HepG2 (cell line): ENCODE measurements around the gene USP36. TPM values are rescaled to one million over a fixed set of nuclear protein-coding genes. Genes with fewer than 3 reads are reported as not detected.

Experiments
- CCDC6 ChIP-seq: sonication (generic); formaldehyde crosslinking; IDR thresholded peaks from 2 replicates; pipeline ENCODE4 v1.8.1; 2022; ENCODE audit warnings: mild to moderate bottlenecking, missing genetic modification reagents, moderate library complexity
- EZH2 ChIP-seq: conservative IDR thresholded peaks from 2 replicates; pipeline ENCODE4 v1.6.1; 2012; ENCODE audit warnings: mild to moderate bottlenecking, low read depth, low read length, moderate library complexity
- FOXC1 ChIP-seq: sonication (generic); formaldehyde crosslinking; IDR thresholded peaks from 2 replicates; pipeline ENCODE4 v1.8.0; 2022; ENCODE audit warnings: mild to moderate bottlenecking, missing genetic modification reagents, borderline replicate concordance
- GABPA ChIP-seq, 2 experiments: IDR thresholded peaks; 2 replicates each; pipeline ENCODE4 v1.6.1; 2011 to 2016; ENCODE audit warnings: low read depth in 2 of 2, low read length in 1 of 2, missing biosample characterization in 1 of 2, missing genetic modification characterization in 1 of 2
- HOXA5 ChIP-seq: sonication (generic); formaldehyde crosslinking; IDR thresholded peaks from 2 replicates; pipeline ENCODE4 v1.4.0; 2020; ENCODE audit warnings: missing genetic modification reagents
- KDM5B ChIP-seq: sonication (generic); formaldehyde crosslinking; IDR thresholded peaks from 2 replicates; pipeline ENCODE4 v1.4.0; 2020; ENCODE audit warnings: missing genetic modification reagents, mild to moderate bottlenecking, borderline replicate concordance
- MXI1 ChIP-seq: IDR thresholded peaks from 3 replicates; pipeline ENCODE4 v1.6.1; 2012; ENCODE audit warnings: low read depth, low read length, inconsistent platforms, borderline replicate concordance
- NR1H2 ChIP-seq: sonication (generic); formaldehyde crosslinking; IDR thresholded peaks from 2 replicates; pipeline ENCODE4 v1.8.1; 2022; ENCODE audit warnings: low read depth, missing genetic modification reagents, borderline replicate concordance
- SALL1 ChIP-seq: sonication (generic); formaldehyde crosslinking; IDR thresholded peaks from 2 replicates; pipeline ENCODE4 v1.8.0; 2022; ENCODE audit warnings: mild to moderate bottlenecking, missing genetic modification reagents
- SKI ChIP-seq: fragments of 450-650 bp; IDR thresholded peaks from one replicate; pipeline ENCODE4 v1.6.1; 2018; ENCODE audit warnings: mild to moderate bottlenecking; ENCODE audit not compliant: partially characterized antibody
- SP1 ChIP-seq, 2 experiments: fragments of 450-650 bp in 1 of 2; sonication (generic) in 1 of 2; formaldehyde crosslinking in 1 of 2; IDR thresholded peaks; 2 replicates each; pipeline versions ENCODE4 v1.4.0 to v1.6.1; 2016 to 2020; ENCODE audit warnings: missing genetic modification reagents in 1 of 2
- TBX2 ChIP-seq: sonication (generic); formaldehyde crosslinking; IDR thresholded peaks from 2 replicates; pipeline ENCODE4 v1.5.0; 2020; ENCODE audit warnings: missing genetic modification reagents, mild to moderate bottlenecking, borderline replicate concordance
- THYN1 ChIP-seq: sonication (generic); formaldehyde crosslinking; IDR thresholded peaks from 2 replicates; pipeline ENCODE4 v1.8.1; 2023; ENCODE audit warnings: low read depth, mild to moderate bottlenecking, moderate library complexity, missing genetic modification reagents, borderline replicate concordance
- ZKSCAN8 ChIP-seq: IDR thresholded peaks from 2 replicates; pipeline ENCODE4 v1.6.1; 2016; ENCODE audit warnings: borderline replicate concordance, missing genetic modification reagents, missing compliant biosample characterization
- ZNF136 ChIP-seq: sonication (generic); formaldehyde crosslinking; IDR thresholded peaks from 2 replicates; pipeline ENCODE4 v1.8.1; 2022; ENCODE audit warnings: low read depth, mild to moderate bottlenecking, moderate library complexity, missing genetic modification reagents
- ZNF350 ChIP-seq: sonication (generic); formaldehyde crosslinking; IDR thresholded peaks from 2 replicates; pipeline ENCODE4 v1.4.0; 2020; ENCODE audit warnings: mild to moderate bottlenecking, low read depth, missing genetic modification reagents, borderline replicate concordance
- ZNF652 ChIP-seq: IDR thresholded peaks from 2 replicates; pipeline ENCODE4 v1.6.1; 2016; ENCODE audit warnings: low read depth, borderline replicate concordance
- ZSCAN12 ChIP-seq: sonication (generic); formaldehyde crosslinking; IDR thresholded peaks from 2 replicates; pipeline ENCODE4 v1.9.0; 2021; ENCODE audit warnings: mild to moderate bottlenecking, missing genetic modification reagents
- polyA plus RNA-seq, 8 experiments: library from polyadenylated mRNA; depleted of rRNA in 3 of 8; stranded (reverse) in 7 of 8; unstranded in 1 of 8; fragments of >200 nt; fragmentation: Illumina TruSeq in 4 of 8; extraction: Trizol in 4 of 8; gene quantifications; 2 replicates each; pipeline versions ENCODE4 v1.2.1 to v1.2.3, GENCODE V29; 2011 to 2016; ENCODE audit warnings: low read depth in 4 of 8, missing spikeins in 1 of 8, mixed read lengths in 1 of 8; ENCODE audit not compliant: insufficient read depth in 1 of 8
- total RNA-seq, 5 experiments: library from RNA; depleted of rRNA; stranded (reverse); fragments of >200 nt; fragmentation: Illumina TruSeq; extraction: Trizol; gene quantifications; 2 replicates each; pipeline ENCODE4 v1.2.3, GENCODE V29; 2016; ENCODE audit warnings: low read depth in 1 of 5
- TF ChIP-seq, protein P1 (sequence below): sonication (generic); formaldehyde crosslinking; IDR thresholded peaks from 2 replicates; pipeline ENCODE4 v1.5.1; 2020; ENCODE audit warnings: missing genetic modification reagents, mild to moderate bottlenecking, borderline replicate concordance
- TF ChIP-seq, protein P2 (sequence below): sonication (generic); formaldehyde crosslinking; IDR thresholded peaks from 2 replicates; pipeline ENCODE4 v1.5.0; 2020; ENCODE audit warnings: missing genetic modification reagents, mild to moderate bottlenecking, borderline replicate concordance
- TF ChIP-seq, protein P3 (sequence below): sonication (generic); formaldehyde crosslinking; IDR thresholded peaks from 2 replicates; pipeline ENCODE4 v1.8.1; 2022; ENCODE audit warnings: mild to moderate bottlenecking, missing genetic modification reagents
- TF ChIP-seq, protein P4 (sequence below): sonication (generic); formaldehyde crosslinking; IDR thresholded peaks from 2 replicates; pipeline ENCODE4 v1.8.0; 2022; ENCODE audit warnings: low read depth, missing genetic modification reagents

The USP36 gene
- total and polyA plus RNA-seq, 2 of the 13 experiments (the other 11 are each of a cell fraction or from before 2014, with no cell fraction given) = 29.6 to 45.9 TPM

DNA sequence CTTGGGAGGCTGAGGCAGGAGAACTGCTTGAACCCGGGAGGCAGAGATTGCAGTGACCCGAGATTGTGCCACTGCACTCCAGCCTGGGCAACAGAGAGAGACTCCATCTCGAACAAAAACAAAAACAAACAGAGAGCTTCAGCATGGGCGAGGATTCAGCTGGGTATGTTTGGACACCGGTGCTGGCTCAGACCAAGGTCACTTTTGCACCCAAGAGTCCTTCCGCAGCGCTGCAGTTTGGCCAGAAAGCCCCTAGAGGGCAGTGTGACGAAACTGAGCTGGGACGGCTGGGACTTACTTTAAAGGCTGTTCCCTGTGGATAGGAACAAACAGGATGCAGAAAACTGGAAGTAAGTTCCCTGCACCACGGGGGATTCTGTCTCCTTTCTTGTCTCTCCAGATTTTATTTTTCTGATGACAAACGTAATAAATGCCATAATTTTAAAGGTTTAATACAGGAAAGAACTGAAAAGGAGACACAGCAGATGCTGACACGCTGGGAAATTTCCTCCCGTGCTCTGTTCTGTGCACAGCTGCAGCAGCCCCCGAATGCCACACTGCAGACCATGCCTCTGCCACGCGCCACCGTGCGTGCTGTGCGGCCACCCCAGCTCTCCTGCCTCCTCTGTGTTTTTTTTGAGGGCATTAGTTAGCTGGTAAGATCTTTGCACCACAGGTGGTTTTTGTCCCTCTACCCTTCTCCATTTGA is 25.2 kb upstream of the USP36 start (continued):
- TF ChIP-seq, protein P1, sequence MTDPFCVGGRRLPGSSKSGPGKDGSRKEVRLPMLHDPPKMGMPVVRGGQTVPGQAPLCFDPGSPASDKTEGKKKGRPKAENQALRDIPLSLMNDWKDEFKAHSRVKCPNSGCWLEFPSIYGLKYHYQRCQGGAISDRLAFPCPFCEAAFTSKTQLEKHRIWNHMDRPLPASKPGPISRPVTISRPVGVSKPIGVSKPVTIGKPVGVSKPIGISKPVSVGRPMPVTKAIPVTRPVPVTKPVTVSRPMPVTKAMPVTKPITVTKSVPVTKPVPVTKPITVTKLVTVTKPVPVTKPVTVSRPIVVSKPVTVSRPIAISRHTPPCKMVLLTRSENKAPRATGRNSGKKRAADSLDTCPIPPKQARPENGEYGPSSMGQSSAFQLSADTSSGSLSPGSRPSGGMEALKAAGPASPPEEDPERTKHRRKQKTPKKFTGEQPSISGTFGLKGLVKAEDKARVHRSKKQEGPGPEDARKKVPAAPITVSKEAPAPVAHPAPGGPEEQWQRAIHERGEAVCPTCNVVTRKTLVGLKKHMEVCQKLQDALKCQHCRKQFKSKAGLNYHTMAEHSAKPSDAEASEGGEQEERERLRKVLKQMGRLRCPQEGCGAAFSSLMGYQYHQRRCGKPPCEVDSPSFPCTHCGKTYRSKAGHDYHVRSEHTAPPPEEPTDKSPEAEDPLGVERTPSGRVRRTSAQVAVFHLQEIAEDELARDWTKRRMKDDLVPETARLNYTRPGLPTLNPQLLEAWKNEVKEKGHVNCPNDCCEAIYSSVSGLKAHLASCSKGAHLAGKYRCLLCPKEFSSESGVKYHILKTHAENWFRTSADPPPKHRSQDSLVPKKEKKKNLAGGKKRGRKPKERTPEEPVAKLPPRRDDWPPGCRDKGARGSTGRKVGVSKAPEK (CRISPR knock-in tag) = no peak
- TF ChIP-seq GABPA (IDR thresholded peaks at IDR 0.05; ENCODE audit: low read depth, low read length) (no peak), GABPA (CRISPR knock-in tag; IDR thresholded peaks at IDR 0.05; ENCODE audit: low read depth) (no peak), SKI (peak; percentile 21), ZNF136 (no peak), SP1 (IDR thresholded peaks at IDR 0.05) (no peak), SP1 (CRISPR knock-in tag; IDR thresholded peaks at IDR 0.05) (no peak), HOXA5 (CRISPR knock-in tag) (peak; percentile 52; the same call in 1 of the 2 replicates), ZNF350 (CRISPR knock-in tag) (peak; percentile 58; the same call in 1 of the 2 replicates), MXI1 (peak; percentile 12; the same call in 1 of the 3 replicates), THYN1 (CRISPR knock-in tag) (no peak), NR1H2 (CRISPR knock-in tag) (no peak), FOXC1 (CRISPR knock-in tag) (peak; percentile 84; the same call in 1 of the 2 replicates), EZH2 (no peak), TBX2 (CRISPR knock-in tag) (peak; percentile 91), SALL1 (CRISPR knock-in tag) (peak; percentile 88), ZNF652 (no peak), ZKSCAN8 (CRISPR knock-in tag) (peak; percentile 59; the same call in 1 of the 2 replicates), ZSCAN12 (no peak), KDM5B (CRISPR knock-in tag) (no peak), CCDC6 (CRISPR knock-in tag) (0 out of 2 replicates have a peak, but pooled peaks have one; percentile 26)
- TF ChIP-seq, protein P2, sequence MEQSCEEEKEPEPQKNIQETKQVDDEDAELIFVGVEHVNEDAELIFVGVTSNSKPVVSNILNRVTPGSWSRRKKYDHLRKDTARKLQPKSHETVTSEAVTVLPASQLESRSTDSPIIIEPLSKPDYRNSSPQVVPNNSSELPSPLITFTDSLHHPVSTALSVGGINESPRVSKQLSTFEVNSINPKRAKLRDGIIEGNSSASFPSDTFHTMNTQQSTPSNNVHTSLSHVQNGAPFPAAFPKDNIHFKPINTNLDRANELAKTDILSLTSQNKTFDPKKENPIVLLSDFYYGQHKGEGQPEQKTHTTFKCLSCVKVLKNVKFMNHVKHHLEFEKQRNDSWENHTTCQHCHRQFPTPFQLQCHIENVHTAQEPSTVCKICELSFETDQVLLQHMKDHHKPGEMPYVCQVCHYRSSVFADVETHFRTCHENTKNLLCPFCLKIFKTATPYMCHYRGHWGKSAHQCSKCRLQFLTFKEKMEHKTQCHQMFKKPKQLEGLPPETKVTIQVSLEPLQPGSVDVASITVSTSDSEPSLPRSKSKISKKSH = no peak
- TF ChIP-seq, protein P3, sequence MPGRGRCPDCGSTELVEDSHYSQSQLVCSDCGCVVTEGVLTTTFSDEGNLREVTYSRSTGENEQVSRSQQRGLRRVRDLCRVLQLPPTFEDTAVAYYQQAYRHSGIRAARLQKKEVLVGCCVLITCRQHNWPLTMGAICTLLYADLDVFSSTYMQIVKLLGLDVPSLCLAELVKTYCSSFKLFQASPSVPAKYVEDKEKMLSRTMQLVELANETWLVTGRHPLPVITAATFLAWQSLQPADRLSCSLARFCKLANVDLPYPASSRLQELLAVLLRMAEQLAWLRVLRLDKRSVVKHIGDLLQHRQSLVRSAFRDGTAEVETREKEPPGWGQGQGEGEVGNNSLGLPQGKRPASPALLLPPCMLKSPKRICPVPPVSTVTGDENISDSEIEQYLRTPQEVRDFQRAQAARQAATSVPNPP = no peak
- TF ChIP-seq, protein P4, sequence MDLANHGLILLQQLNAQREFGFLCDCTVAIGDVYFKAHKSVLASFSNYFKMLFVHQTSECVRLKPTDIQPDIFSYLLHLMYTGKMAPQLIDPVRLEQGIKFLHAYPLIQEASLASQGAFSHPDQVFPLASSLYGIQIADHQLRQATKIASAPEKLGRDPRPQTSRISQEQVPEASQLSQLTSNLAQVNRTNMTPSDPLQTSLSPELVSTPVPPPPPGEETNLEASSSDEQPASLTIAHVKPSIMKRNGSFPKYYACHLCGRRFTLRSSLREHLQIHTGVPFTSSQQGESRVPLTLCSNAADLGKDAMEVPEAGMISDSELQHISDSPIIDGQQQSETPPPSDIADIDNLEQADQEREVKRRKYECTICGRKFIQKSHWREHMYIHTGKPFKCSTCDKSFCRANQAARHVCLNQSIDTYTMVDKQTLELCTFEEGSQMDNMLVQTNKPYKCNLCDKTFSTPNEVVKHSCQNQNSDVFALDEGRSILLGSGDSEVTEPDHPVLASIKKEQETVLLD (CRISPR knock-in tag) = no peak
